Measurements from ENCODE around the gene PPTC7.

DNA sequence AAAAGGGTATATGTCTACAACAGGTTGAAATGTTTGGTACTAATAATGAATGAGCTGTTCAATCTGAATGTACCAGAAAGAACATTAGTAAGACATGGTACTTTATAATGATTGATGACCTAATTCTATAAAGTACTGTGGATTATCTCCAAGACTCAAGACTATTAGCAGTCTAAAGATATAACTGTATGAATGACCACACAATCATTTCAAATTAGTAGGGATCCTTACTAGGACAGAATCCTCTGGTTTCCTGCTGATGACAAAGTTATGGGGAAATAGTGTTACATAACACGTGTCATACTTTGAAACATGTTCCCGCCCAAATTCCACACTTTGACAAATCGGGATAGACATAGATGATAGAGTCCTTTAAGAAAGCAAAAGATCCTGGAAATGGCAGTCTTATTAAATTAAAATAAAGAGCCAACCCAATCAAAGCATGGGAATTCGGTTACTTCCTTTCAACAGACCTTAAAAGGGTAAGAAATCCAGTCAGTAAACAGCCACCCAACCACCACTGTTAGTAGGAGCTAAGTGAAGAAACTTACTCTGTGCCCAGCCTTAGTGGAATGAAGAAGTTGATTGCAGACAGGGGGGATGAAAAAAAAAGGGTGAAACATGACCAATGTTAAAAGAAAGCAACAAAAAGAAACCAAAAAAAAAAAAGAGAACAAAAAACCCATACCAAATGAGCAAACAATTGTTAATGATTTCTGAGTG, 84.0 kb downstream of the PPTC7 start:
- TF ChIP-seq GATA2 (IDR thresholded peaks at IDR 0.05; ENCODE audit: low read depth, low read length), result no peak
- no peak for TF ChIP-seq GATA3 (IDR thresholded peaks at IDR 0.05; ENCODE audit: low read depth, low read length)
